Pericardium fibroblast (primary cell): ENCODE results near the gene YAE1. TPM values are rescaled to one million over a fixed set of nuclear protein-coding genes. Genes with fewer than 3 reads are reported as not detected.

ENCODE experiments used
- total RNA-seq: library from RNA; depleted of rRNA; stranded (reverse); fragments of >200 nt; gene quantifications from 2 replicates; pipeline ENCODE4 v1.2.3, GENCODE V29; 2015

The YAE1 gene
- total RNA-seq = 21.9 and 31.0 TPM in 2 replicates

GRCh38 chr7:39566023-39566921 is at the start of gene YAE1:
Gene YAE1, plus strand, starts transcription at chr7:39566404. Its CDS starts 15 bp downstream, at chr7:39566419.

Other genes starting within 250 kb of the YAE1 start
- gene RALA, start 57.2 kb downstream of the YAE1 start, total RNA-seq = 19.1 and 28.3 TPM in 2 replicates